ENCODE results near the gene SPAG6. TPM values are rescaled to one million over a fixed set of nuclear protein-coding genes. Genes with fewer than 3 reads are reported as not detected.

SPAG6 gene
- total and polyA plus RNA-seq, 4 donors: 0.23 TPM; not detected in 3

DNA sequence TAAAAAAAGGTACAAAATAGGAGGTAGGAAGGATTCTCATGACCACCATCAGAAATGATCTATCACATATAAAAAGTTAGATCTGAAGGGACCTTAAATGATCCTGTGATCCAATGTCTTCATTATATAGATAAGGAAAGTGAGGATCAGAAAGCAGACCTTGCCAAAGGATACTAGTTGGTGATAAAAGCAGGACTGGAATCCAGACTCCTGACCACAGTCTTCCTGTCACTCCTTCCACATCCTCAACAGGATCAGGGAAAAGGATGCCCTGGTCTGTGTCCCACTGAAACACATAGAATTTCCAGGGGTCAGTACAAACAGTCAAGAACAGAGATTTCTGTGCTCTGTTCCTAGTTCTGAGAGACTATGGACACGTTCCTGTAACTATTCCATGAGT lies 97.2 kb downstream of the SPAG6 start:
- WGBS: 78% methylated on average over 1 of the region's 1 CpG
- Histone ChIP-seq H3K36me3 (ENCODE audit: control insufficient read depth in 4 of 4, insufficient read depth in 3 of 4, low read depth in 1 of 4, low read length in 3 of 4) (no peaks in the 10 kb centered on the region), H3K9ac (ENCODE audit: low read depth in 1 of 2, low read length in 2 of 2) (no peak overlapping the region), H3K27ac (ENCODE audit: low read depth in 1 of 2, low read length in 2 of 2) (no peak overlapping the region), H3K27me3 (ENCODE audit: control insufficient read depth in 4 of 4, insufficient read depth in 4 of 4, low read length in 3 of 4) (peaks cover 0 to 2% (median 0%) of the 10 kb centered on the region in 4 donors), H3K4me1 (ENCODE audit: control insufficient read depth in 4 of 4, insufficient read depth in 4 of 4, low read length in 3 of 4) (peaks cover 0 to 12% (median 8%) of the 10 kb centered on the region in 4 donors), H3K9me3 (ENCODE audit: control insufficient read depth in 4 of 4, low read length in 3 of 4) (no peaks in the 10 kb centered on the region), H3K4me3 (ENCODE audit: low read depth in 1 of 3, low read length in 3 of 3) (no peak overlapping the region)
- TF ChIP-seq NR2F2 (IDR thresholded peaks at IDR 0.05) (no peak), RAD21 (IDR thresholded peaks at IDR 0.05) (no peak), SP1 (IDR thresholded peaks at IDR 0.05) (no peak), GABPA (IDR thresholded peaks at IDR 0.05 in 1 of 2, conservative IDR thresholded peaks at IDR 0.05 in 1 of 2) (no peak), HNF4A (conservative IDR thresholded peaks at IDR 0.05) (no peak), RXRA (IDR thresholded peaks at IDR 0.05) (no peak), YY1 (IDR thresholded peaks at IDR 0.05) (no peak), FOXA1 (IDR thresholded peaks at IDR 0.05) (no peak), TAF1 (conservative IDR thresholded peaks at IDR 0.05) (no peak), EGR1 (IDR thresholded peaks at IDR 0.05; ENCODE audit: low read depth in 2 of 2) (no peak), FOXA2 (IDR thresholded peaks at IDR 0.05) (no peak), JUND (IDR thresholded peaks at IDR 0.05) (no peak)
- TF ChIP-seq, protein P1, sequence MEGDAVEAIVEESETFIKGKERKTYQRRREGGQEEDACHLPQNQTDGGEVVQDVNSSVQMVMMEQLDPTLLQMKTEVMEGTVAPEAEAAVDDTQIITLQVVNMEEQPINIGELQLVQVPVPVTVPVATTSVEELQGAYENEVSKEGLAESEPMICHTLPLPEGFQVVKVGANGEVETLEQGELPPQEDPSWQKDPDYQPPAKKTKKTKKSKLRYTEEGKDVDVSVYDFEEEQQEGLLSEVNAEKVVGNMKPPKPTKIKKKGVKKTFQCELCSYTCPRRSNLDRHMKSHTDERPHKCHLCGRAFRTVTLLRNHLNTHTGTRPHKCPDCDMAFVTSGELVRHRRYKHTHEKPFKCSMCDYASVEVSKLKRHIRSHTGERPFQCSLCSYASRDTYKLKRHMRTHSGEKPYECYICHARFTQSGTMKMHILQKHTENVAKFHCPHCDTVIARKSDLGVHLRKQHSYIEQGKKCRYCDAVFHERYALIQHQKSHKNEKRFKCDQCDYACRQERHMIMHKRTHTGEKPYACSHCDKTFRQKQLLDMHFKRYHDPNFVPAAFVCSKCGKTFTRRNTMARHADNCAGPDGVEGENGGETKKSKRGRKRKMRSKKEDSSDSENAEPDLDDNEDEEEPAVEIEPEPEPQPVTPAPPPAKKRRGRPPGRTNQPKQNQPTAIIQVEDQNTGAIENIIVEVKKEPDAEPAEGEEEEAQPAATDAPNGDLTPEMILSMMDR (IDR thresholded peaks at IDR 0.05; ENCODE audit: low read depth, low read length, missing input control): no peak
- TF ChIP-seq, protein P2, sequence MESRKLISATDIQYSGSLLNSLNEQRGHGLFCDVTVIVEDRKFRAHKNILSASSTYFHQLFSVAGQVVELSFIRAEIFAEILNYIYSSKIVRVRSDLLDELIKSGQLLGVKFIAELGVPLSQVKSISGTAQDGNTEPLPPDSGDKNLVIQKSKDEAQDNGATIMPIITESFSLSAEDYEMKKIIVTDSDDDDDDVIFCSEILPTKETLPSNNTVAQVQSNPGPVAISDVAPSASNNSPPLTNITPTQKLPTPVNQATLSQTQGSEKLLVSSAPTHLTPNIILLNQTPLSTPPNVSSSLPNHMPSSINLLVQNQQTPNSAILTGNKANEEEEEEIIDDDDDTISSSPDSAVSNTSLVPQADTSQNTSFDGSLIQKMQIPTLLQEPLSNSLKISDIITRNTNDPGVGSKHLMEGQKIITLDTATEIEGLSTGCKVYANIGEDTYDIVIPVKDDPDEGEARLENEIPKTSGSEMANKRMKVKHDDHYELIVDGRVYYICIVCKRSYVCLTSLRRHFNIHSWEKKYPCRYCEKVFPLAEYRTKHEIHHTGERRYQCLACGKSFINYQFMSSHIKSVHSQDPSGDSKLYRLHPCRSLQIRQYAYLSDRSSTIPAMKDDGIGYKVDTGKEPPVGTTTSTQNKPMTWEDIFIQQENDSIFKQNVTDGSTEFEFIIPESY (IDR thresholded peaks at IDR 0.05): no peak
- TF ChIP-seq, protein P3, sequence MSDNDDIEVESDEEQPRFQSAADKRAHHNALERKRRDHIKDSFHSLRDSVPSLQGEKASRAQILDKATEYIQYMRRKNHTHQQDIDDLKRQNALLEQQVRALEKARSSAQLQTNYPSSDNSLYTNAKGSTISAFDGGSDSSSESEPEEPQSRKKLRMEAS (IDR thresholded peaks at IDR 0.05): no peak
- TF ChIP-seq, protein P4, sequence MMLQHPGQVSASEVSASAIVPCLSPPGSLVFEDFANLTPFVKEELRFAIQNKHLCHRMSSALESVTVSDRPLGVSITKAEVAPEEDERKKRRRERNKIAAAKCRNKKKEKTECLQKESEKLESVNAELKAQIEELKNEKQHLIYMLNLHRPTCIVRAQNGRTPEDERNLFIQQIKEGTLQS (IDR thresholded peaks at IDR 0.05): no peak
- TF ChIP-seq, protein P5, sequence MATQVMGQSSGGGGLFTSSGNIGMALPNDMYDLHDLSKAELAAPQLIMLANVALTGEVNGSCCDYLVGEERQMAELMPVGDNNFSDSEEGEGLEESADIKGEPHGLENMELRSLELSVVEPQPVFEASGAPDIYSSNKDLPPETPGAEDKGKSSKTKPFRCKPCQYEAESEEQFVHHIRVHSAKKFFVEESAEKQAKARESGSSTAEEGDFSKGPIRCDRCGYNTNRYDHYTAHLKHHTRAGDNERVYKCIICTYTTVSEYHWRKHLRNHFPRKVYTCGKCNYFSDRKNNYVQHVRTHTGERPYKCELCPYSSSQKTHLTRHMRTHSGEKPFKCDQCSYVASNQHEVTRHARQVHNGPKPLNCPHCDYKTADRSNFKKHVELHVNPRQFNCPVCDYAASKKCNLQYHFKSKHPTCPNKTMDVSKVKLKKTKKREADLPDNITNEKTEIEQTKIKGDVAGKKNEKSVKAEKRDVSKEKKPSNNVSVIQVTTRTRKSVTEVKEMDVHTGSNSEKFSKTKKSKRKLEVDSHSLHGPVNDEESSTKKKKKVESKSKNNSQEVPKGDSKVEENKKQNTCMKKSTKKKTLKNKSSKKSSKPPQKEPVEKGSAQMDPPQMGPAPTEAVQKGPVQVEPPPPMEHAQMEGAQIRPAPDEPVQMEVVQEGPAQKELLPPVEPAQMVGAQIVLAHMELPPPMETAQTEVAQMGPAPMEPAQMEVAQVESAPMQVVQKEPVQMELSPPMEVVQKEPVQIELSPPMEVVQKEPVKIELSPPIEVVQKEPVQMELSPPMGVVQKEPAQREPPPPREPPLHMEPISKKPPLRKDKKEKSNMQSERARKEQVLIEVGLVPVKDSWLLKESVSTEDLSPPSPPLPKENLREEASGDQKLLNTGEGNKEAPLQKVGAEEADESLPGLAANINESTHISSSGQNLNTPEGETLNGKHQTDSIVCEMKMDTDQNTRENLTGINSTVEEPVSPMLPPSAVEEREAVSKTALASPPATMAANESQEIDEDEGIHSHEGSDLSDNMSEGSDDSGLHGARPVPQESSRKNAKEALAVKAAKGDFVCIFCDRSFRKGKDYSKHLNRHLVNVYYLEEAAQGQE (IDR thresholded peaks at IDR 0.05): no peak
- no peak for DNase-seq (ENCODE audit: low spot score)

Data from liver (tissue), 9 donors.